Measurements from ENCODE around the gene SCTR. TPM values are rescaled to one million over a fixed set of nuclear protein-coding genes. Genes with fewer than 3 reads are reported as not detected.

The SCTR gene
- total and polyA plus RNA-seq, 2 of the 13 experiments (the other 11 are each of a cell fraction or from before 2014, with no cell fraction given): not detected

DNA sequence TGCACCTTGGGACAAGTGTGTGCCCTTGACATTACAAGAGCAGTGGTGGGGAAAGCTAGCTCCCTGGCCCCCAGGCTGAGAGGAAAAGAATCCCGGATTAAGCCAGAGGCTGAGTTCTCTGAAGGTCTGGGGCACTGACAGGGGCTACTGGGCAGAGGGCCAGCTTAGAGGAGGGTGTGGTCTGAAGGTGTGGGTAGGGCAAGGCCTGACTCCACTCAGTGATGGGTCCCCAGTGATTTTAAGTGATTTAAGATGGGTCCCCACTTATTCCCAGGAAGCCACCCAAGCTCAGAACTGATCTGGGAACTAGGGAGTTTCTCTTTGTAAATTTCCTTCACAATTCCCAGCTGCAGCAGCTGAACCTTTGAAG is 83.8 kb downstream of the SCTR start (continued):
- TF ChIP-seq ZNF350 (CRISPR knock-in tag; IDR thresholded peaks at IDR 0.05; ENCODE audit: borderline replicate concordance, low read depth) (peak; percentile 40; the same call in 1 of the 2 replicates), NFYB (CRISPR knock-in tag; IDR thresholded peaks at IDR 0.05) (no peak), ZNF619 (CRISPR knock-in tag; IDR thresholded peaks at IDR 0.05) (0 out of 2 replicates have a peak, but pooled peaks have one; percentile 1), POLR2G (IDR thresholded peaks at IDR 0.05; ENCODE audit: low read depth, low read length) (peak; percentile 51; the same call in 1 of the 2 replicates), HES4 (CRISPR knock-in tag; IDR thresholded peaks at IDR 0.05; ENCODE audit: borderline replicate concordance) (no peak), PAXIP1 (CRISPR knock-in tag; conservative IDR thresholded peaks at IDR 0.05) (0 out of 2 replicates have a peak, but pooled peaks have one; percentile 16), FLYWCH1 (CRISPR knock-in tag; IDR thresholded peaks at IDR 0.05) (0 out of 2 replicates have a peak, but pooled peaks have one; percentile 26), ETV6 (CRISPR knock-in tag; conservative IDR thresholded peaks at IDR 0.05) (0 out of 2 replicates have a peak, but pooled peaks have one; percentile 2), ZFX (CRISPR knock-in tag; IDR thresholded peaks at IDR 0.05; ENCODE audit: low read depth) (0 out of 2 replicates have a peak, but pooled peaks have one; percentile 23)
